Measurements from ENCODE around the gene TRIM29. TPM values are rescaled to one million over a fixed set of nuclear protein-coding genes. Genes with fewer than 3 reads are reported as not detected.

The TRIM29 gene
- total and polyA plus RNA-seq, 10 of the 15 experiments (the other 5 are each of a cell fraction or from before 2014, with no cell fraction given), result 0.08 to 0.67 (median 0.26) TPM; not detected in 5

DNA sequence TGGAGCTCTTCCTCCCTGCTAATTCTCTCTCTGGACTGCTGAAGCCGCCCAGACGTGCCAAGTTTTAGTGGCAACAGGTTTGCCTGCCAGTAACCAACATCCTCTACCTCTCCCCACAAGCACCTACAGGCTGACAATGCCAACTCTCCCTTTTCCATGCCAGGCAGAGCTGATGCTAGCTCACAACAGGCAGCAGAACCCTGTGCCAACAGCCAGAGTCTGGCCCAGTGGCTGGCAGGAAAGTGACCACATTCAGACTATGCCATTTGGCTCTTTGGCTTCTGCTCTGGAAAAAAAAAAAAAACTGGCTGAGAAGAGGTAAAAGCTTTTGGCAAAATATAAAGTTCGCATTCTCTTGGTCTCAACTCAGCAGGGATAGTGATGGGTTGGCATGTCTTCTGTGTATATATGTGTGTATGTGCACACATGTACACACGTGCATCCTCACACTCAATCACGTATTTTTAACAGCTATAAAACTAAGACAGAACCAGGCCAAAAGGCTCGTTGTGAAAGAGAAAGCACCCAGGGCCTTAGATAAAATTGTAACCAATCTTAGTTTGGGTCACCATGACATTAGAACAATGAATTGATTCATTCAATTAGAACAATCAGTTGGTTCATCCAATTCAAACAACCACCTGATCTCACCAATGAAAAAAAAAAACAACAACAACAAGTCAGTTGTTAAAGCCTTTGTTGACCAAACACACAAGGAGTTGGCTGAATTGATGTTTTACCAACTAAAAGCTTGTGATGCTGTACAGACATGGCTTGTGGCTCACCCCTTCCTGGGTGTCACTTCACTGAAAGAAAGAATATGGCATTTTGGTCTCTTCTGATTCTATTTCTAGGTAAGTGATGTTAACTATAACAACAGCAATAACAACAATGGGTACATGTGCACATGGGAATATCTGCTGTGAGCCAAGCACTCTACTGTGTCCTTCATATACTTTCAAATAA lies 48.6 kb downstream of the TRIM29 start (continued):
- TF ChIP-seq, protein P1, sequence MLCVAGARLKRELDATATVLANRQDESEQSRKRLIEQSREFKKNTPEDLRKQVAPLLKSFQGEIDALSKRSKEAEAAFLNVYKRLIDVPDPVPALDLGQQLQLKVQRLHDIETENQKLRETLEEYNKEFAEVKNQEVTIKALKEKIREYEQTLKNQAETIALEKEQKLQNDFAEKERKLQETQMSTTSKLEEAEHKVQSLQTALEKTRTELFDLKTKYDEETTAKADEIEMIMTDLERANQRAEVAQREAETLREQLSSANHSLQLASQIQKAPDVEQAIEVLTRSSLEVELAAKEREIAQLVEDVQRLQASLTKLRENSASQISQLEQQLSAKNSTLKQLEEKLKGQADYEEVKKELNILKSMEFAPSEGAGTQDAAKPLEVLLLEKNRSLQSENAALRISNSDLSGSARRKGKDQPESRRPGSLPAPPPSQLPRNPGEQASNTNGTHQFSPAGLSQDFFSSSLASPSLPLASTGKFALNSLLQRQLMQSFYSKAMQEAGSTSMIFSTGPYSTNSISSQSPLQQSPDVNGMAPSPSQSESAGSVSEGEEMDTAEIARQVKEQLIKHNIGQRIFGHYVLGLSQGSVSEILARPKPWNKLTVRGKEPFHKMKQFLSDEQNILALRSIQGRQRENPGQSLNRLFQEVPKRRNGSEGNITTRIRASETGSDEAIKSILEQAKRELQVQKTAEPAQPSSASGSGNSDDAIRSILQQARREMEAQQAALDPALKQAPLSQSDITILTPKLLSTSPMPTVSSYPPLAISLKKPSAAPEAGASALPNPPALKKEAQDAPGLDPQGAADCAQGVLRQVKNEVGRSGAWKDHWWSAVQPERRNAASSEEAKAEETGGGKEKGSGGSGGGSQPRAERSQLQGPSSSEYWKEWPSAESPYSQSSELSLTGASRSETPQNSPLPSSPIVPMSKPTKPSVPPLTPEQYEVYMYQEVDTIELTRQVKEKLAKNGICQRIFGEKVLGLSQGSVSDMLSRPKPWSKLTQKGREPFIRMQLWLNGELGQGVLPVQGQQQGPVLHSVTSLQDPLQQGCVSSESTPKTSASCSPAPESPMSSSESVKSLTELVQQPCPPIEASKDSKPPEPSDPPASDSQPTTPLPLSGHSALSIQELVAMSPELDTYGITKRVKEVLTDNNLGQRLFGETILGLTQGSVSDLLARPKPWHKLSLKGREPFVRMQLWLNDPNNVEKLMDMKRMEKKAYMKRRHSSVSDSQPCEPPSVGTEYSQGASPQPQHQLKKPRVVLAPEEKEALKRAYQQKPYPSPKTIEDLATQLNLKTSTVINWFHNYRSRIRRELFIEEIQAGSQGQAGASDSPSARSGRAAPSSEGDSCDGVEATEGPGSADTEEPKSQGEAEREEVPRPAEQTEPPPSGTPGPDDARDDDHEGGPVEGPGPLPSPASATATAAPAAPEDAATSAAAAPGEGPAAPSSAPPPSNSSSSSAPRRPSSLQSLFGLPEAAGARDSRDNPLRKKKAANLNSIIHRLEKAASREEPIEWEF (IDR thresholded peaks at IDR 0.05; ENCODE audit: insufficient replicate concordance, low read depth, low read length), result no peak
- TF ChIP-seq TCF7 (IDR thresholded peaks at IDR 0.05; ENCODE audit: borderline replicate concordance) (no peak), CHD1 (IDR thresholded peaks at IDR 0.05; ENCODE audit: low read depth, low read length) (no peak), IKZF1 (conservative IDR thresholded peaks at IDR 0.05) (no peak), SMAD5 (IDR thresholded peaks at IDR 0.05; ENCODE audit: low read depth) (no peak)
- TF ChIP-seq, protein P2, sequence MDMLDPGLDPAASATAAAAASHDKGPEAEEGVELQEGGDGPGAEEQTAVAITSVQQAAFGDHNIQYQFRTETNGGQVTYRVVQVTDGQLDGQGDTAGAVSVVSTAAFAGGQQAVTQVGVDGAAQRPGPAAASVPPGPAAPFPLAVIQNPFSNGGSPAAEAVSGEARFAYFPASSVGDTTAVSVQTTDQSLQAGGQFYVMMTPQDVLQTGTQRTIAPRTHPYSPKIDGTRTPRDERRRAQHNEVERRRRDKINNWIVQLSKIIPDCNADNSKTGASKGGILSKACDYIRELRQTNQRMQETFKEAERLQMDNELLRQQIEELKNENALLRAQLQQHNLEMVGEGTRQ (IDR thresholded peaks at IDR 0.05; ENCODE audit: borderline replicate concordance, low read depth, low read length), result no peak
- TF ChIP-seq, protein P3, sequence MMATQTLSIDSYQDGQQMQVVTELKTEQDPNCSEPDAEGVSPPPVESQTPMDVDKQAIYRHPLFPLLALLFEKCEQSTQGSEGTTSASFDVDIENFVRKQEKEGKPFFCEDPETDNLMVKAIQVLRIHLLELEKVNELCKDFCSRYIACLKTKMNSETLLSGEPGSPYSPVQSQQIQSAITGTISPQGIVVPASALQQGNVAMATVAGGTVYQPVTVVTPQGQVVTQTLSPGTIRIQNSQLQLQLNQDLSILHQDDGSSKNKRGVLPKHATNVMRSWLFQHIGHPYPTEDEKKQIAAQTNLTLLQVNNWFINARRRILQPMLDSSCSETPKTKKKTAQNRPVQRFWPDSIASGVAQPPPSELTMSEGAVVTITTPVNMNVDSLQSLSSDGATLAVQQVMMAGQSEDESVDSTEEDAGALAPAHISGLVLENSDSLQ (IDR thresholded peaks at IDR 0.05), result no peak
